Brain pericyte (primary cell): Measurements from ENCODE around the gene DZIP3.
"Not testable (repeated sequence)": the region's sequence is repeated elsewhere in the genome, so short reads cannot be mapped to it uniquely, and the experiment has no call there.

Source experiments
- DNase-seq: peaks from one replicate; pipeline ENCODE4 v3.0.0-alpha.2; 2012; ENCODE audit warnings: low read depth, low spot score

Gene DZIP3

DNA sequence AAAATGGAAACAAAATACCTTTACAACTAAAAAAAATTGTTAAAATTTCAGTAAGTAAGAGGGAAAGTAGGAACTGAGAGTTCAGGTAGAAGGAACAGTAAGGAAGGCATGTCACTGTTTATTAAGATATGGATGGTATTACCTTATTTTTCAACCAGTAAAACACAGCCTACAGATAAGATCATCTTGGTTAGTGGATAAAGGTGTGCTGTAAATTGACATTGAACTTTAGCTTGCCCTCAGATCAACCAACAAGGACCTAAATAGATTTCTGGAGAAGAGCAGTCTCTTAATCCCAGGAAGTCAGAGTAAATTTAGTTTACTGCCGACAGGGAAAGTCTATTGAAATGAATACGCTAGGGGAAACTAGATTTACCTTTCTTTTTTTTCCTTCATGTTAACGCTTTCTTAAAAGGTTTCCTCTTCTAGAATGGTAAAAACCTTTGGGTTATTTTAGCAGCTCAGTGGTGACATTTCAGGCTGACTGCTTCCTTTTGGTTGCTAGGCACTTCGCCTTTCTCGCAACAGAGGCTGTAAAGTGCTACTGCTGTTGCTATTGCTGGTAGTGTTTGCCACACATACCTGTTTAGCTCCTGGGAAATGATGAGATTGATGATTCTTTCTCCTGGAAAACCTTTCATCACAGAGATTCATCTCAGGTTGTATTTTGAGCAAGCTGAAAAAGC is 12.9 kb downstream of the DZIP3 start:
- DNase-seq, result no peak

- DNase-seq, result no peak
Measured at GRCh38 chr3:108602935-108603294, 13.4 kb downstream of the DZIP3 start.

DNA sequence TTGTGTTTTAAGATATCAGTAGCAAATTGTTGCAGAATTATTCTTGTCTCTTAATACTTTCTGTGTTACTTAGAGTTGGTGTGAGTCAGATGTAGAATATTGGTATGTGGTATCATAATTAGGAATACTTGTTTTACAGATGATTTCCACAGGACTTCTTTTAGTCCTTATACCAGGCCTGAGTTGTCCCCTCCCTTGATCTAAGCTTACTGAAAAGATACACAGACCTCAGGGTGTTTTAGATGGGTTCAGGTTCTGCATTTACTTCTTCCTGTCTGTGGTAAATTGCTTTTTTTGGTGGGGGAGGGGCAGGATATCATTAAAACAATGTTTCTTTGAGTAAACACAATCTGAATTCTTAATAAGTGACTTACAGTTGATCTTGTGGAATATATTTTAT is 14.2 kb downstream of the DZIP3 start:
- DNase-seq, result no peak

- DNase-seq, result no peak
Measured at GRCh38 chr3:108605028-108605427, 15.5 kb downstream of the DZIP3 start.

DNA sequence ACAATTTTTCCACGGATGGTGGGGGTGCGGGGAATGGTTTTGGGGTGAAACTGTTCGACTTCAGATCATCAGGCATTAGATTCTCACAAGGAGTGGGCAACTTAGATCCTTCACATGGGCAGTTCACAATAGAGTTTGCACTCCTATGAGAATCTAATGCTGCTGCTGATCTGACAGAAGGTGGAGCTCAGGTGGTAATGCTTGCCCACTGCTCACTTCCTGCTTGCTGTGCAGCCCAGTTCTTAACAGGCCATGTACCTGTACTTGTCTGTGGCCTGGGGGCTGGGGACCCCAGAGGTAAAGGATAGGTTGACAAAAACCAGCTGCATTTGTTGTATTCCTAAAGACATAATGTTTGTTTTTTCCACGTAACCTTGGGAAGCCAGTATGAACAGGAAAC is 16.0 kb downstream of the DZIP3 start:
- no peak for DNase-seq

GRCh38 chr3:108608750-108609149 is 19.2 kb downstream of the DZIP3 start:
- no peak for DNase-seq

GRCh38 chr3:108610651-108611050 is 21.1 kb downstream of the DZIP3 start:
- DNase-seq, result no peak

DNA sequence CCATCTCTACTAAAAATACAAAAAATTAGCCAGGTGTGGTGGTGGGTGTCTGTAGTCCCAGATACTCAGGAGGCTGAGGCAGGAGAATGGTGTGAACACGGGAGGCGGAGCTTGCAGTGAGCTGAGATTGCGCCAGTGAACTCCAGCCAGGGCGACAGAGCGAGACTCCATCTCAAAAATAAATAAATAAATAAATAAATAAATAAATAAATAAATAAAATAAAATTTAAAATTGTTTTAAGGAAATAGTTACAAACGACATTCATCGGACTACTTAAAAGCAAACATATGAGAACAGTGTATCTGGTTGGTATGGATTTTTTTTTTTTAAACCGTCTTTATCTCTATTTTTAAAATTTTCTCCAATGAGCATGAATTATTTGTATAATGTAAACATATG is 26.6 kb downstream of the DZIP3 start:
- not testable (repeated sequence) for DNase-seq

- no peak for DNase-seq
Measured at GRCh38 chr3:108620250-108620649, 30.7 kb downstream of the DZIP3 start.

GRCh38 chr3:108623504-108623903 is 34.0 kb downstream of the DZIP3 start:
- DNase-seq, result no peak

- DNase-seq, result no peak
Measured at GRCh38 chr3:108629974-108630373, 40.5 kb downstream of the DZIP3 start.

DNA sequence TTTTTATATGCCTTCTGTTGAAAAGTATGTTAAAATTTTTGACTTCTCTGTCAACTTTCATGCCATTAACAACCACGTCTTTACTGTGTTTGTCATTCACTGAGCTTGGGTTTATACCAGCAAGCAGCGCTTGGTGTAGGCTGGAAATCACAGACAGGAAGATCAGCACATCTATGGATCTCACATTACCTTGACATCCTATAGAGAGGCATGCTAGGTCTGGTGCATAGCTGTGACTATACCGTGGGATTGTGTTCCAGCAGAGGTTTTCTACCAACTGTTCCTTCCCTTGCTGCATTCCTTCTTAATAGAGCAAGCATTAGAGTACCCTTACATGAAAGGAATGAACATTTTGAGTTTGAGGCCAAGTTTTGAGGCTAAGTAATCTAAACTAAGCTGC is 53.0 kb downstream of the DZIP3 start:
- DNase-seq, result no peak

GRCh38 chr3:108645364-108645763 is 55.8 kb downstream of the DZIP3 start:
- no peak for DNase-seq

DNA sequence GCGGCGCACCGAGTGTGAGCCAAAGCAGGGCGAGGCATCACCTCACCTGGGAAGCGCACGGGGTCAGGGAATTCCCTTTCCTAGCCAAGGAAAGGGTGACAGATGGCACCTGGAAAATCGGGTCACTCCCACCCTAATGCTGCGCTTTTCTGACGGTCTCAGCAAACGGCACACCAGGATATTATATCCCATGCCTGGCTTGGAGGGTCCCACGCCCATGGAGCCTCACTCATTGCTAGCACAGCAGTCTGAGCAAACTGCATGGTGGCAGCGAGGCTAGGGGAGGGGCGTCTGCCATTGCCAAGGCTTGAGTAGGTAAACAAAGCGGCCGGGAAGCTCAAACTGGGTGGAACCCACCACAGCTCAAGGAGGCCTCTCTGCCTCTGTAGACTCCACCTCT is 66.1 kb downstream of the DZIP3 start:
- DNase-seq, result not testable (repeated sequence)

- DNase-seq, result no peak
Measured at GRCh38 chr3:108661699-108662098, 72.2 kb downstream of the DZIP3 start.

DNA sequence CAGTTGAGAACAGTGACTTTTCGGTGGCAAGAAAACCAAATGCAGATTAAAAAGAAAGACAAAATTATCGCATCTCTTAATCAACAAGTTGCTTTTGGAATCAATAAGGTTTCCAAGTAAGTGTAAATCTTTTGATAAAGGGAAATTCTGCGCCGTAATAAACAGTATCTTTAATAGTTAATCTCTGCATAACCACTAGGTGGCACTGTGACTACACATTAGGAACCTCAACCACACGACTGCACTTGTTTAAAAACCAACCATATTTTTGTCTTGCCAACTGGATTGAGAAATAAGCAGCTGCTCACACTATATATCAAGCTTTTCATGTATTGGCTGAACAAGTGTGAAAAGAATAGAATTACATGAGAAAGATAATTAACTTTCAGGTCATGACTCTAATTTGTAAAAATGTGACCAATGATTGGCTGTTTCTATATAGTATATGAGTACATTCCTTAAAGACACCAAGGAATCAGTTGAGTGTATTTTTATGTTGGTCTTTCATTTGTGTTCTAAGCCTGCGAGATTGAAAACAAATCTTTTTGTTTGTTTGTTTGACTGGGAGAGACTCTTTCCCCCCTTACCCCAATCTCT is 72.7 kb downstream of the DZIP3 start:
- DNase-seq, result peak; percentile 26

DNA sequence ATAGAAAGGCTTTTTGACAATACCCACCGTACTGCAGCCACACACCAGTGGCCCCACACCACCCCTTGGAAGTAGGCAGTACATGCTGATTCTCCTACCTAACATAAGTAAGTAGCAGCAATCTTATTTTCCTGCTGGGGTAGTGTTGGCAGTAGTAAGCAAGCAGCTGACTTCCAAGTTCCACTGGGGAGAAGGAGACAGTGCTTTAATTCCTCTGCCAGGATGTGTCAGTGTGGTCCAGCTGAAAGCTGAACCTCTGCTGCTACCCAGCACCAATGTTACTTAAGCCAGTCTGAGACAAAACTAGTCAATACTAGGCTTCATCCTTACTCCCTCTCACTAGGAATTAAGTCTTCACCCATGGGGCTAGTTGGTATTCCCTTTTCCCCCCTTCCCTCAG is 74.7 kb downstream of the DZIP3 start:
- no peak for DNase-seq

DNA sequence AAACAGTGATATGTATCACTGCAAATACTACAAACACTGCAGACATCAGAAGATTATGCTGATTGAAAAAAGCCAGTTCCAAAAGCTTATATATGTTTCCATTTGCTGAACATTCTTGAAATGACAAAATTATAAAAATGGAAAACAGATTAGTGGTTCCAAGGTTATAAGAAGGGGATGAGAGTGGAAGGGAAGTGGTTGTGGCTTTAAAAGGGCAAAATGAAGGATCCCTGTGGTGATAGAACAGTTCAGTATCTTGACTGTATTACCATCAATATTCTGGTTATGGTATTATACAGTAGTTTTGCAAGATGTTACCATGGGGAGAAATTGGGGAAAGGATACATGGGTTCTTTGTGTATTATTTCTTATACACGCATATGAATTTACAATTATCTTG is 77.8 kb downstream of the DZIP3 start:
- DNase-seq, result no peak

DNA sequence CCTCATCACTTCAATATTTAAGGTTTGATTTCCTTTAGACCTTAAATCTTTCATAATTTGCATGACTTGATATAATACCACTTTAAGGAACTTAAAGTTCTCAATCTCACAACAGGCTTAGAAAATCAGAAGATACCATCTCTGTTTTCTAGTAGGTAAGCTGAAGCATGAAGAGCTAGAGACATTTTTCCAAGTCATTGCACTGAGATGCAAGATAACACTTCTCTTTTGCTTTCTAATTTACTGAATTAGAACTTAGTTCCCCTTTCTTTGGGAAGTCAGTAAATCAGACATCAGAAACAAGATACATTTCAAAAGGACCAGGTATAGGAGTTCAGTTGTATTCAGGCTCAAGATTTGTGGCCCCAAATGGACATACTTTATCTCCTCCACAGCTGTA is 79.7 kb downstream of the DZIP3 start:
- DNase-seq, result no peak

DNA sequence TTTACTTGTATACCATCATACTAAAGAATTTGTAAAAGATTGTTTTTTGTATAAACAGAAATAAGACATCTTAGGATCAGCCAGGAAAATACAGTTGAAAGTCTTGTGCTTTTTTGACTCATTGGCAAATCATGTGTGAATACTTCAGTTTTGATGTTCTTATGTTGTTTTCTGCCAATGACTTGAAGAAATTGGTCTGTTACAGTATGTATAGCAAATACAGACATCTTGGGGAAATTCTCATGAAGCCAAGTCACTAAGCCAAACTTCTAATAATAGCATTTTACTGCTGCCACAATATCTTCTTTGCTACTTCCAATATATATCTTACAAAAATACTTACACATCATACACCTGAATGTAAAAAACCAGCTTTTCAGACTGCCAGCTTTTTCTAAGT is 83.2 kb downstream of the DZIP3 start:
- no peak for DNase-seq

- DNase-seq, result no peak
Measured at GRCh38 chr3:108673988-108674661, 84.6 kb downstream of the DZIP3 start.

- no peak for DNase-seq
Measured at GRCh38 chr3:108677811-108678210, 88.3 kb downstream of the DZIP3 start.

DNA sequence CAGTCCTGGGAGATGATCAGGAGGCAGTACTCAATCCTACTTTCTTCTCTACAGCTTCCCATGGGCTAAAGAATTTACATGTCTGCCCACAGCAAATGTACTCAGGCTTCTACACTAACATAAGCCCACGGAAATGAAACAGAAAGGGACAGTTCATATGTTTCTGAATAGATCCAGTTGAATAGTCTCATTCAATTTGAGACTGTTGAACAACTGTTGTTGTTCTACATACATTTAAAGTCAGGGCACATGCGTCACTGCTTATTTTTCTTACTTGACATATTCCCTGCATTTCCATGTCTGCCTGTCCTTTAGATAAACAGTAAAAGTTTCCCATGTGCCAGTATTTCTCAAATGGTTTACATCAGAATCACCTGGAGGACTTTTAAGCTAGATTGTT is 102.8 kb downstream of the DZIP3 start:
- not testable (repeated sequence) for DNase-seq
